ENCODE results near the gene CLDN6.

CLDN6 gene

DNA sequence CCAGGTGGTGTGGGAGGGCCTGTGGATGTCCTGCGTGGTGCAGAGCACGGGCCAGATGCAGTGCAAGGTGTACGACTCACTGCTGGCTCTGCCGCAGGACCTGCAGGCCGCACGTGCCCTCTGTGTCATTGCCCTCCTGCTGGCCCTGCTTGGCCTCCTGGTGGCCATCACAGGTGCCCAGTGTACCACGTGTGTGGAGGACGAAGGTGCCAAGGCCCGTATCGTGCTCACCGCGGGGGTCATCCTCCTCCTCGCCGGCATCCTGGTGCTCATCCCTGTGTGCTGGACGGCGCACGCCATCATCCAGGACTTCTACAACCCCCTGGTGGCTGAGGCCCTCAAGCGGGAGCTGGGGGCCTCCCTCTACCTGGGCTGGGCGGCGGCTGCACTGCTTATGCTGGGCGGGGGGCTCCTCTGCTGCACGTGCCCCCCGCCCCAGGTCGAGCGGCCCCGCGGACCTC lies 4.5 kb downstream of the CLDN6 start:
- DNase-seq (ENCODE audit: low read depth, low spot score), result no peak

DNA sequence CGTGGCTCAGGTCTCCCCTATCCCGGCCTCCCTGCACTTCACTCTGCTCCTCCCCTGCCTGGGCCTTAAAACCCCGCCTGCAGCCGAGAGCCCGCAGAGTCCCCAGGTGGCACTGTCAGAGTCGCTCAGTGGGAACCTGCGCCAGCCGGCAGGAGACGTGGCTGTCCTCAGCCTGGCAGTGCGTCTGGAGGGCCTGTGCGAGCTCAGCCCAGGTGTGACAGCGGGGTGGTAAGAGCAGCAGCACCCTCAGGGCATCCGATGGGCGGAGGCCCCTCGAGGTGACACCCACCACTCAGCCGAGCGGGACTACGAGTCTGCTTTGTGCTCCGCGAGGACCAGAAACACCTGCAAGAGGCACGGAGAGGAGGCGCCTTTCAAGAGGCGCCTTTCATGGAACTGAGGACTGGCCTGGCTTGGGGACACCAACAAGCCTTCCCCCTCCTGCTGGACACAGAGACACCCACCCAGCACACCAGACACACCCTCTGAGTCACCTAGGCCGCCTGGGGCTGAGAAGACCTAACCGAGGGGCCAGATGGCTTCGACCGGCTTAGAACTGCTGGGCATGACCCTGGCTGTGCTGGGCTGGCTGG lies 5.1 kb downstream of the CLDN6 start, which contains the start of gene CLDN9:
CLDN9 (plus strand) TSS at position 96 of the 593 bp plus-strand sequence; CDS start at position 536, 440 bp downstream.
- no peak for DNase-seq (ENCODE audit: low read depth, low spot score)

DNA sequence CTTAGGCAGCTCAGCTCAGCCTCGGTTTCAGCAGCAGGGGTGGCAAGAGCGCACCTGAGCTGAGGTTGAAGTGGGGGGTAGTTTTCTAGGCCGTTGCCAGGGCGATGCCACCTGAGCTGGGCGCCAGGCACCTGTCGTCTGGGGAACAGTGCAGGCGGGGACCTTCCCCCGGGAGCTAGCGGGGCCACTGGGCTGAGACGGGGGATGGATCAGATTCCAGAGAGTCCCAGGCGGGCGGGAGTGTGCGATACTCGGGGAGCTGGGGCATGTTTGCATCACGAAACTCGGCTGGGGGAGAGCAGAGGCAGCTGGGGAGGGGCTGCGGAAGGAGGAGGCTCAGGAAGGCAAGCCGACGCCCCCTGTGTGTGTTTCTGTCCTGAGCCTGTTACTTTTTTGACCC lies 5.7 kb downstream of the CLDN6 start:
- DNase-seq (ENCODE audit: low read depth, low spot score), result no peak

- DNase-seq (ENCODE audit: low read depth, low spot score), result no peak
These were observed 7.5 kb downstream of the CLDN6 start for GRCh38 chr16:3010510-3010909.

GRCh38 chr16:3009568-3010390 lies 8.2 kb downstream of the CLDN6 start:
- DNase-seq (ENCODE audit: low read depth, low spot score), result peak; percentile 83

DNA sequence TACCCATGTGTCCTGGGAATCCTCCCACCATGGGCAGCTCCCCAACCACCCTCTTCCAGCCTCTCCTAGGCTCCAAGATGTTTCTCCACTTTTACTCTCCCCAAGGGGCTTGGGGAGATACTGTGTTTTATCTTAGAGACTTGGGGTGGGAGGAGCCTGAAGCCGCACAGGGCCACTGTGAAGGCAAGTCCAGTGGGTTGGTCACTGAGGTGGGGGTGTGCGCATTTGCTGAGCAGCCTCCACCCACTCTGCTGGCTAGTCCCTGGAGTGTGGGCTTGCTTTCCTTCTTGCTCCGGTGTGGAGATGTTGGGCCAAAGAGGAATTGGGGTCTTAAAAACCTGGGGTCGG lies 9.3 kb downstream of the CLDN6 start:
- DNase-seq (ENCODE audit: low read depth, low spot score), result no peak

DNA sequence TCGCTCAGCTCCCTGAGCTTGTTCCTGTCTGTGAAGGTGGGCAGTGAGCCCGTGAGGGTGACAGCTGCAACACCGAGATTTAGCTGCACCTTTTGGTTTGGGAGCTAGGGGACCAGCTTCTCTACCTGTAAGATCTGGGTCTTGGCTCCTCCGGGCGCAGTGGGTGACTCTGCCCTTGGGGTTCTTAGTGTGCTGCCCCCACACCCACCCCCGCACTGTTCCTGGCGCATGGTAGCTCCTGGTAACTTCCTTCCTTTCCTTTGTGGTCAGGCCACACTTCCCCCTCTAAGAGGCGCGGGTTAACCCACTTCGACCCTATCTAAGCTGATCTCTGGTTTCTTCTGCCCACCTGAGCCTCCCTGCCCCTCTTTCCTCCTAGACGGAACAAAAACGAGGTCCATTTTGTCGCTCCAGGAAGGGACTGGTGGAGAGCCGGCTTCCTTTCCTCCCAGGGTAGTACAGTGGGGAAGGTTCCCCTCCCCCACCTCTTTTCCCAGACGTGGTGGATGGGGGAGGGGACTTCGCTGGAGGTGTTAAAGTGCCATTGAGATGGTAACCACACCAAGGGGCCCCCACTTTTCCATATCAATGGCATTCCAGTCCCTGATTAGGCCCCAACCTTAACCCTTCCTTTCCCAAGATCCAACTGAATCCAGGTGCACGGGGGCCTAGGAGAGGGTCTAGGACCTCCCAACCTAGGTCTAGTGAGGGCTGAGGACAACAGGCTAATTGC lies 9.9 kb downstream of the CLDN6 start:
- peak; percentile 99 for DNase-seq (ENCODE audit: low read depth, low spot score)

- no peak for DNase-seq (ENCODE audit: low read depth, low spot score)
These were observed 10.7 kb downstream of the CLDN6 start for GRCh38 chr16:3007059-3007956.

- no peak for DNase-seq (ENCODE audit: low read depth, low spot score)
These were observed 13.2 kb downstream of the CLDN6 start for GRCh38 chr16:3004781-3005284.

DNA sequence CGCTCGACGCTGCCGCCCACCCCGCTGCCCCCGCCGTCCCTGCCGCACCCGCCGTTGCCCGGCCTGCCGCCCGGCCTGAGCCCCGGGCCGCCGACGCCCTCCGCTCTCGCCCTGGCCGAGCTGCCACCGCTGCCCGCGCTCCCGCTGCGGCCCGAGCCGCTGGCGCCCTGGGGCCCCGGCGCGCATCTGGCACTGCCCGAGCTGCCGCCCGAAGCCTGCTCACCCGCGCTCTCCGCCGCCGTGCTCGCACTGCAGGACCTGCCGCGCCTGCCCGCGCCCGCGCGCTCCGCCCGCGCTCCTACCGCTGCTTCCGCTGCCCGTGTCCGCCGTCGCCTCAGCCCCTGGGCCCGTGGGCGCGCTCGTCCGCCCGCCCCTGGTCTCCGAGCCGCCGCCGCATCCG lies 13.7 kb downstream of the CLDN6 start:
- DNase-seq (ENCODE audit: low read depth, low spot score), result no peak

DNA sequence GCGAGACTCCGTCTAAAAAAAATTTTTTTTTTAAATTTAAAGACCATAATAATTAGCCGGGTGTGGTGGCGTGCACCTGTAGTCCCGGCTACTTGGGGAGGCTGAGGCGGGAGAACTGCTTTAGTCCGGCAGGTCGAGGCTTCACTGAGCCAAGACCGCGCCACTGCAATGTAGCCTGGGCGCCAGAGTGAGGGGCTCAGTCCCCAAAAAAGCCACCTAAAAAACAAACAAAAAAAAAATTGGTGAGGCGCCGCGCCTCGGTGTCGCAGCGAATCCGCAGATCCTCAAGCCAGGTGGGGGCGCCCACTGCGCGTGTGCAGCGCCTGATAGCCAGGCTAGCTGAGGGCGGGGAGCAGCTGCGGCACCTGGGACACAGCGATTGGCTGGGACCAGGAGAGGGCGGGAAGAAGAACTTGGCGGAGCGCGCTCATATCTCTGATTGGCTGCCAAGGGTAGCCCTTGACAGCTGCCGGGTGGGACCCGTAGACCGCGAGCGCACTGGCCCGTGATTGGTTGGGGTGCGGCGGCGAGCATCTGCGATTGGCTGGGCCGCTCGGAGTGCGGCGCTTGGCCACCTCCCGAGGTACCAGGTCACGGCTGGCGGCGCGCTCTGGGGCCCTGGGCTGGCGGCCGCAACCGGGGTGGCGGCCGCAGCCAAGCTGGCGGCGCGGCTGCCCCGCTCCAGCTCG lies 14.3 kb downstream of the CLDN6 start:
- DNase-seq (ENCODE audit: low read depth, low spot score), result no peak

GRCh38 chr16:3001316-3001715 lies 16.7 kb downstream of the CLDN6 start:
- DNase-seq (ENCODE audit: low read depth, low spot score), result no peak

DNA sequence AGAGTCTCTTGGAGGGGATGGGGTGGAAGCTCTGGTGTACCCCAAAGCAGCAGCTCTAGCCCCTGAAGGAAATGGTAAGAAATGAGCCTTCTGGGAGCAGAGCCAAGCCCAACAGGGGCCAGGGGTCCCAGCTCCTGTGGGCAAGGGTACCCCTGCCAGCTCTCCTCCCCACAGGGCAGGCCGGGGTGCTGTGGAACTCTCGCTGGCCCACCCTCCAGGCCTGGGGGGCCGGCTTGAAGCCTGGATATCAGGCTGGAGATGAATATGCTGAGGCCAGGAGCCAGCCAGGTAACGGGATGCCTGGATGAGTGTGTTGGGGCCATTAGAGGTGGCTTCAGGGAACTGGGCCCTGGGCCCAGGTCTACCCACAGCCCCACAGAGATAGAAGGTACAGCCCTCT lies 17.4 kb downstream of the CLDN6 start:
- no peak for DNase-seq (ENCODE audit: low read depth, low spot score)

GRCh38 chr16:2999929-3000328 lies 18.1 kb downstream of the CLDN6 start:
- no peak for DNase-seq (ENCODE audit: low read depth, low spot score)

GRCh38 chr16:2996298-2996697 lies 21.7 kb downstream of the CLDN6 start:
- no peak for DNase-seq (ENCODE audit: low read depth, low spot score)

DNA sequence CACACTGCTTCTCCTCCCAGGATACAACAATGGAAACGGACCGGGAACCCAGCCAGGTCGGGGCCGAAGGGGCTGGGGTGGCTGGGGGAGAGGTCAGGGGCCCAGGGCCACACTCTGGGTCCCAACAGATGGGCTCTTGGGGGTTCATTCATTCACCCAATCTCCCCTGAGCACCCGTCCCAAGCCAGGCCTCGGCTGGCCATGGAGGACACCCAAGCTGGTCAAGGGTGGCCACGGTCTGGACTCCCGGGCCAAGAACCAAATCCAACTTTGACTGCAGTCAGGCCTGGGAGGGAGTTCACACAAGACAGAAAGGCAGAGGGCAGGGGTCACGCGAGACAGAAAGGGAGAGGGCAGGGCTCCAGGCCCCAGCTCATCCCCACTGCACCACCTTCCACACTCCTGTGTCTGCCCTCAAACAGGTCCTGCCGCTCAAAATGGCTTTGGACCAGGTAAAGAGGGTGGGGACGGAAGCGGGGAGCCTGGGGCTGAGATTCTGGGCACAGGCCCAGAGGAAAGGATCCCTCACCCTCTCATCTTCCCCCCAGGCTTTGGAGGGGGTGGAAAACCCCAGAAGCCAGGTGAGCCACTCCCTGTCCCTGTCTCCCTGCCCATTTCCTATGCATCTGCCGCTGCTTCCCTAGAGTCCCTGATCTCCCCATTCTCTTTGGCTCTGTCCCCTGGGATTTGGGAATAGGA lies 25.5 kb downstream of the CLDN6 start:
- no peak for DNase-seq (ENCODE audit: low read depth, low spot score)

DNA sequence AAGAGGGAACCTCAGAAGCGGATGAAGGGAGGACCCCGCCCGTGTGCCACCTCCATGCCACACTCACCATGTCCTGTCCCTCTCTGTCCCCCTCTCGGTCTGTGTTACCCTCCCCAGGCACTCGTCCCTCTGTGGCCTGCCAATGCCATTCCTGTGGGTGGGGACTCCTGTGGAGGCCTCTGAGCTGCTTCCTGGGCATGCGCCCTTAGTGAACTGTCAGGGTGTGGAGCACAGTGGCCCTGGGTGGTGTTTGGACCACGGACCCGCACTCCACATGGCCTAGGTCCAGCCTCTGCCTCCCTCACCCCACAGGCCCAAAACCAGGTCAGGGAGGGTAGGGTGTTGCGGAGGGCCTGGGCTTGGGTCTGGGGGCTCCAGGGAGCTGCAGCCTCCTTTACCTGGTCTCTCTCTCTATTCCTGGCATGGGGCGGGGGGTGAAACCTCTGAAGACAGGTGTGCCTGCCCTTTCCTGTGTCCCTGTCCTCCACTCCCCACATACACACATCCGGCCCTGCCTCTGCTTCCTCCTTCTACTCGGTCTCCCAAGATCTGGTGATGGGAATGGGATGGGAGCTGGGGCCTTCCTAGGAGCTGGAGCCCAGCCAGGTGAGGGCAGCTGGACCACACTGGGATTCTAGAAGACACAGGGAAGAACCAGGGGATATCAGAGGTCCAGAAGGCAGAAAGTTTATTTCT lies 26.3 kb downstream of the CLDN6 start:
- no peak for DNase-seq (ENCODE audit: low read depth, low spot score)

GRCh38 chr16:2990891-2991290 lies 27.1 kb downstream of the CLDN6 start:
- DNase-seq (ENCODE audit: low read depth, low spot score), result no peak

DNA sequence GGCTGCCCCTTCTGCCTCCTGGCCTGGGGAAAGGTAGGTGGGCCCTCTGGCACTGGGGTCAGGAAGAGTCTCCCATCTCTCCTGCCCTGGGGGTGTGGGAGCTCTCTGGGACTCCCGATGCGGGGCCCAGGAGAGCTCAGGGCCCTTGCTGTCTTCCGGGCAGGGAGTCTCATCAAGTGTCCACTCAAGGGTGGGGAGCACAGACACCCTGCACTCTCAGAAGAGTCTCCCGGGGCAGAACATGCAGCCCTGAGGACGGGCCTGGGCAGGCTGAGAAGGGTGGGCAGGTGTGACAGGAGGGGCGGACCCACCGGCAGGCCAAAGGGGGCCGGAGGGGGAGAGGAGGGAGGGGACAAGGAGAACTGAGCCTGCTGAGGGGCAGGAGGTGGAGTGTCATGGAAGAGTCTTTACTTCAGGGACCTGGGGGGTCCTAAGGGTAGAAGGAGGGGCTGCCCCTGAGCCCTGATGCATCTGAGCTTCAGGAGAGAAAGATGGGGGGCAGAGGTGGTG lies 29.3 kb downstream of the CLDN6 start:
- no peak for DNase-seq (ENCODE audit: low read depth, low spot score)
